Frontal cortex (tissue), 4 donors: ENCODE results near the gene FAM240A. TPM values are rescaled to one million over a fixed set of nuclear protein-coding genes. Genes with fewer than 3 reads are reported as not detected.
"Not testable (repeated sequence)": the region's sequence is repeated elsewhere in the genome, so short reads cannot be mapped to it uniquely, and the experiment has no call there.

Experiments used
- DNase-seq, 2 donors: peaks; one replicate each; pipeline ENCODE4 v3.0.0; 2012; ENCODE audit warnings: low spot score in 2 of 2
- FAIRE-seq: peaks from 2 replicates; lab custom pipeline; 2012; peaks lifted over from hg19 to GRCh38; lab: Jason Lieb, UNC
- total RNA-seq: library from RNA; depleted of rRNA; stranded (reverse); fragments of >200 nt; gene quantifications from one replicate; pipeline ENCODE4 v1.2.3, GENCODE V29; 2014
- donor health status: control.
- donor health status: control.
- donor health status: control.

Gene FAM240A
- total RNA-seq, 1 donor from 2014 or later = not detected

DNA sequence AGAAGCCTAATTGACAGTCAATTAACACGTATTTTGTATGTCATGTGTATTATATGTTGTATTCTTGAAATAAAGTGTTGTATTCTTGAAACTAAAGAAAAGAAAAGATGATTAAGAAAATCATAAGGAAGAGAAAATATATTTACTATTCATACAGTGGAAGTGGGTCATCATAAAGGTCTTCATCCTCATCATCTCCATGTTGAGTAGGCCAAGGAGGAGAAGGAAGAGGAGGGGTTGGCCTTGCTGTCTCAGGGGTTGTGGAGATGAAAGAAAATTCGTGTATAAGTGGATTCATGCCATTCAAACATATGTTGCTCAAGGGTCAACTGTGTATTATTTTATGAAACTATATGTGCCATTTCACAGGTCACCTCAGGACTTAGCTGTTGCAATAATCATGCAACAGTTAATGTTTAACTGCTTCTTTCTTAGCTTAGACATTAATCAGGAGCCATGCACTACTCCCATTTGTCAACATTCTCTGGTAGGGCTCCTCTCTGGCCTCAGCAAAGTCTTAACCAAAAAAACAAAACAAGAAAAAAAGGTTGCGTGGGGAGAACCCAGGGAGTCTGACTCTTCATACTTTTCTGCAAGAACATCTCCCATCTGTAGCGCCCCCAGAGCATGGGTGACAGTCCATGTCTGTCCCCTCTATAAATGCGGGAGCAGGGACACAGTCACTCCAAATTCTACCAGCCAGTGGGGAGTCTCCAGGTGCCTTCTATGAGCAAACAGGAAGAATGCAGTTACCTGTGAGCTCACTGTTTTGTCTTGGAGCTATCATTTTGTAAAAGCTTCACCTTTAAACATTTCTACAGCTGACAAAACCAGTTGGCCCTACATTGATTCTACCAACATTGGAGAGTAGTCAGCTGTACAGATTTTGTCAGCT, 26.3 kb upstream of the FAM240A start:
- no peak for DNase-seq
- no peak for FAIRE-seq

GRCh38 chr3:46586738-46587246, 25.5 kb upstream of the FAM240A start:
- DNase-seq (no peak), FAIRE-seq (no peak)

DNA sequence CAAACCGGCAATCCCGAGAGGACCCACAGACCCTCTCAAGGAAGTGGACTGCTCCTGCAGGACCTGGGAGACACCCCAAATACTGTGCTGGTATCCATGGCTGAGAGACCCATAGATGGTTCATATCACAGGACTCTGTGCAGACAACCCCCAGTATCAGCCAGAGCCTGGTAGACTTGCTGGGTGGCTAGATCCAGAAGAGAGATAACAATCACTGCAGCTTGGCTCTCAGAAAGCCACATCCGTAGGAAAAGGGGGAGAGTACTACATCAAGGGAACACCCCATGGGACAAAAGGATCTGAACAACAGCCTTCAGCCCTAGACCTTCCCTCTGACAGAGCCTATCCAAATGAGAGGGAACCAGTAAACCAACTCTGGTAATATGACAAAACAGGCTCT, 25.1 kb upstream of the FAM240A start:
- not testable (repeated sequence) for FAIRE-seq, DNase-seq

GRCh38 chr3:46593274-46593862, 19.0 kb upstream of the FAM240A start:
- FAIRE-seq (no peak), DNase-seq (no peak)

- FAIRE-seq = no peak
- no peak for DNase-seq
Observed at GRCh38 chr3:46593979-46594378, 18.3 kb upstream of the FAM240A start.

- no peak for FAIRE-seq
- DNase-seq = no peak
Observed at GRCh38 chr3:46594723-46595122, 17.6 kb upstream of the FAM240A start.

DNA sequence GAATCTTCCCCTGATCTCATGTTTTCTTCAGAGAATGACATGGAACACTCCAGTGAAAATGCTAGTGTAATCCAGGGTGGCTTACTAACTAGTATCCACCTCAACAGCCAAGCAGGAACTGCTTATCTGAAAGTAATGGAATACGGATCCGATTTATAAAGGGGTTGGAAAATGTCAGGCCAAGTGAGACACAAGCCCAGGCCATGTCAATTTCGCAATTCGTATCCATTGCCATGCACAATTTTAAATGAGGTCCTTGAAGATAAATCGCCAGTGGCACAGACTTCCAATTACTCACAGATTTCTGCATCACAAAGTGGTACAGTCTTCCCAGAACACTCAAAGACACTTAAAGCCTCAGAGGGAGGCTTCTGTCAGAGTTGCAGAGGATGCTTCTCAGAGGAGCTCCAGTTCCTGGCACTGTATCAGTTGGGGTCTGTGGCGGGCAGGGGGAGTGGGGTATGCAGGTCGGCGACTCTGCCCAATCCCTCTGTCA, 16.5 kb upstream of the FAM240A start:
- DNase-seq = no peak
- FAIRE-seq = no peak

GRCh38 chr3:46599590-46599989, 12.7 kb upstream of the FAM240A start:
- no peak for FAIRE-seq
- no peak for DNase-seq

- no peak for FAIRE-seq
- no peak for DNase-seq
Observed at GRCh38 chr3:46603446-46604046, 8.8 kb upstream of the FAM240A start.

GRCh38 chr3:46604127-46604526, 8.2 kb upstream of the FAM240A start:
- DNase-seq (no peak), FAIRE-seq (no peak)

- DNase-seq (no peak), FAIRE-seq (no peak)
Observed at GRCh38 chr3:46607603-46608028, 4.7 kb upstream of the FAM240A start.

GRCh38 chr3:46609212-46609721, 3.1 kb upstream of the FAM240A start:
- DNase-seq (no peak), FAIRE-seq (no peak)

DNA sequence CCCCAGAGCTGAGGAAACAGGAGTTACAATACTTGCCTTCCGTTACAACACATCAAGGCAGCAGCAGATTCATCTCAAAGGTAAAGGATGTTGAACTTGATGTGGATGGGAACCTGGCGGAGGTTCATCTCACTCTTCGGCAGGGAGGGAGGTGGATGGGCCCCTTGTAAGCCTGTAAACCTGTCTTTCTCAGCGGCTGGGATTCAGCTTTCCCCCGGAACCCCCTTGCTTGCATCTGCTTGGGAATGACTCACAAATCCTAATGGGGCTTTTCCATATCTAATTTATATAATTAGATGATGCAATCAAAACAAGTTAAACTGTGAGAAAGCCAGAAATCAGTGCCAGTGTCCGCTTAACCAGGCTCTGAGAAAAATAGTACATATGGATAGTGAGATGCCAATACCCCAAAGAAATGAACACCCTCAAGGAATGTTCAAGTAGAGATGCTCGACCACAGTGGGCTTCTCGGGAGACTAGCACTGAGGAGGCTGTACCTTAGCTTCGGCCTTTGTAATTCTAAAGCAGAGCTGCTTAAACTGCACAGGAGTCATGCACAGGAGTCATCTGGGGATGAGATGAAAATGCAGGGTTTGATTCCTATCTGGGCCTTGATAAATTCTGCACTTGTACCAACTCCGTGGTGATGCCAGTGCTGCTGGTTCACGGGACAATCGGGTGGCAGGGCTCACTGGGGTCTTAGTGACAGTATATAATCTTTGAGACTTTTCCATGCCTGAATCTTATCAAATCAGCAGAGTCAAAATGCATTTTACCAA, 2.2 kb upstream of the FAM240A start:
- DNase-seq (no peak), FAIRE-seq (no peak)

DNA sequence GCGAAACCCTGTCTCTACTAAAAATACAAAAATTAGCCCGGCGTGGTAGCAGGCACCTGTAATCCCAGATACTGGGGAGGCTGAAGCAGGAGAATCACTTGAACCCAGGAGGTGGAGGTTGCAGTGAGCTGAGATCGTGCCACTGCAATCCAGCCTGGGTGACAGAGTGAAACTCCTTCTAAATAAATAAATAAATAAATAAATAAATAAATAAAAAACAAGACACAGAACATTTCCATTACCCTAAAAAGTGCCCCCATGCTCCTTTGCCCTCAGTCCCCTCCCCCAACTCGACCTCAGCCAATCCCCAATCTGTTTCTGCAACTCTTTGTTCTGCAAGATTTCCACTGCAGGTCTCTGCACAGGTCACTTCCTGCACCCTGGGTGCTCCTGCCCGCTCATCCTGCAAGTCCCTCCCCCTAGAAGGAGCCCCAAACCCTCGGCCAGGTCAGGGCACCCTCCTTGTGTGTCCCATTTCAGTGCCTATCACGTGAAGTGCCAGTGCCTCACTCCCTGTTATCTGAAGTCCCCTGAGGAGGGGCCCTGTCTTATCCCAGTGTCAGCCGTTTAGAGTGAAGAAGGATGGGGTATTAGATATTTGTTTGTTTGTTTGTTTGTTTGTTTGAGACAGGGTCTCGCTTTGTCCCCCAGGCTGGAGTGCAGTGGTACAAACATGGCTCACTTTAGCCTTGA, 1.1 kb downstream of the FAM240A start:
- no peak for DNase-seq
- no peak for FAIRE-seq

DNA sequence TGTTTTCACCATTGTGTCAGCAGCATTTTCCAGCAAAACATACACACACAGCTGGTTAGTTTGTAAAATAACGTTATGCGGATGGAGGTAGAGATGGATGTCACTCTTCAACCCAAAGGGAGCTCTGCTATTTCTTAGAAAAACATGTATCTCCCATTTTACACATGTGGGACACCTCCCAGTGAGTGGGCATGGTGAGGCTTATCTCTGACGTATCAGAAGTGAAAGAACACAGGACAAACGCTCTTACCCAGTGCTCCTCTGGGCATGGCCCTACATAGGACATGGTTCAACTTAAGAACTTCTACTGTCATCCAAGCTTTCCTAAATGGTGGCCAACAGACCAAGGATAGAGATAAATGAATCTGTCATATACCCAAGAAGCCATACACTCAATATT, 2.1 kb downstream of the FAM240A start:
- no peak for DNase-seq
- no peak for FAIRE-seq

GRCh38 chr3:46615050-46615775, 2.9 kb downstream of the FAM240A start:
- no peak for DNase-seq
- FAIRE-seq = no peak

- FAIRE-seq (no peak), DNase-seq (no peak)
Observed at GRCh38 chr3:46615976-46616375, 3.7 kb downstream of the FAM240A start.

DNA sequence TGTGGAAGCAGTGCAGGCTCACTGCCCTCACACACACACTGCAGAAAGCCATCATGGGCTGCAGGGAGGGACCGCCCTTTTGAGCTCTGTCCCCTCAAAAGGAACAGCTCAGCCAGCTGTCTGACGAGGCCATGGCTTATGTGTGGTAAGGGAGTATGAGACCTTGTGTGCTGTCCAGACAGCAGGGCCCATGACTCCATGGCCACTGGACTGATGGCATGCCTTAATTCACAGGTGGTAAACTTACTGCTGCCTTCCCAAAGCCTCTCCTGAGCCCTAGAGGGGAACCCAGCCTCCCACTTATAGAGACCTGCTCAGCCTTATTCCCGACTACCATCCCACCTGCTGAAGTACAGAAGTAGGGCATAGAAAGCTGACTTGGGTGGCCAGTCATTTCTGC, 5.6 kb downstream of the FAM240A start:
- DNase-seq = no peak
- FAIRE-seq = no peak
